Measurements from ENCODE around the gene ATP8B4. TPM values are rescaled to one million over a fixed set of nuclear protein-coding genes. Genes with fewer than 3 reads are reported as not detected.

Gene ATP8B4
- total RNA-seq, 1 experiment from 2014 or later, result 14.4 TPM

DNA sequence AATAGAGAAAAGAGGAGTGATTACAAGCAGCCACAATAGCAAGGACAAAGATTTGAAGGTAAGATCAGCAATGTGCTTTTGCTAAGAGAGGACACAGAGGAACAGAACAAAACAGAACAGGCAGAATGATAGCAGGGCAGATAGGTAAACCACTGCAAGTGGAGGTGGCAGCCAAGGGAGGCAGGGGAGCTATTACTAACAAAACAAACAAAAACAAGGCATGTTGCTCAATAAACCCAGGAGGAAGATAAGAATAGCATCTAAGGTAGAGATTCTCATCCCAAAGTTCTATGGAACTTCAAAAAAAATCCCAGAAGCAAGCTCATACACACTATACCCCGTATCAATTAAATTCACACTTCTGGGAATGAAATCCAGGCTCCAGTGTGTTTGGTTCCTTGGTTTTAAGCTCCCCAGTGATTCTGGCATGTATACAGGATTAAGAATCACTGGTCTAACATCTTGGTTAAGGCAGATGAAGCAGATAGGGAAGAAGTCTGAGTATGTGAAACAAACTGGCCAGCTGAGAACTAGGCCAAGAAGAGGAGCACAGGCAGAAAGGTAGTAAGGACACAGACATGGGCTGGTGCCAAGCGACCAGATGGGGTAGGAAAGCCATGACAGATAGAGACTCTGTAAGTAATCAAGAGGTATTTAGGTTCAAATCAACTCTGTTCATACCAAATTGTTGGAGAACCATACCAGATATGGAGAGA, 309.0 kb downstream of the ATP8B4 start:
- Histone ChIP-seq H3K27me3 (no peaks in the 10 kb centered on the region), H3K36me3 (no peaks in the 10 kb centered on the region), H3K4me1 (peaks cover 16% of the 10 kb centered on the region), H3K9me3 (replicated peaks) (0 out of 2 replicates have a peak, but pooled peaks cover 3% of the 10 kb centered on the region), H3K27ac (no peak overlapping the region), H3K4me3 (no peak overlapping the region)
- no peak for DNase-seq

DNA sequence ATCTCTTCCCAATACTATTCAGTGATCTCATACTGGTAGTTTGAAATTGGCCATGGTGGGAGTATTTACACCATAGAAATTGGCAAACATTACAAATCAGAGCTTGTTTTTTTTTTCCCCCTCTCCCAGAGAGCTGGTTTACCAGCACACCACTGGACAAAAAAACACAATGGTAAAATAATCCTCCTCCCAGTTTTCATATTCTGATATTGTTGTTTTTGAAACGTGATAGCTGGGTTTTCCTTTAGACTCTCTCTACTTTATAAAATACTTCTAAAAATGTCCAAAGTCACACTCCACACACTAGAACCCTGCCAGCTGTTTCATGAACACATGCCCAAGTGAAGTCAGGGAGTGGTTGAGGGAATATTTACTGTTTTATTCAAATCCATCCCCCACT, 310.7 kb downstream of the ATP8B4 start:
- H3K36me3 ChIP-seq, result no peaks in the 10 kb centered on the region
- H3K27ac ChIP-seq, result no peak overlapping the region
- DNase-seq, result no peak
- peaks cover 3% of the 10 kb centered on the region; the same call in 1 of the 2 replicates for H3K9me3 ChIP-seq (replicated peaks)
- no peaks in the 10 kb centered on the region; the same call in 1 of the 2 replicates for H3K4me1 ChIP-seq
- no peak overlapping the region for H3K4me3 ChIP-seq
- no peaks in the 10 kb centered on the region for H3K27me3 ChIP-seq

Other genes with a start within 250 kb of the ATP8B4 start
- gene SLC27A2, start 63.0 kb upstream of the ATP8B4 start, total RNA-seq (2014; rRNA removed; shearing (Covaris generic)), result not detected in 2 replicates
- gene HDC, start 146.5 kb upstream of the ATP8B4 start, total RNA-seq (2014; rRNA removed; shearing (Covaris generic)), result not detected in 2 replicates
- 41.3 and 41.4 TPM in 2 replicates for gene GABPB1, start 236.0 kb upstream of the ATP8B4 start, total RNA-seq (2014; rRNA removed; shearing (Covaris generic))